ENCODE data around the gene CDON. TPM values are rescaled to one million over a fixed set of nuclear protein-coding genes. Genes with fewer than 3 reads are reported as not detected.
A peak's percentile ranks its signal among the peaks of the same experiment; 100 is the strongest.

The CDON gene
- total and polyA plus RNA-seq, 9 of the 15 experiments (the other 6 are each of a cell fraction or from before 2014, with no cell fraction given) = 0.08 to 0.64 (median 0.40) TPM

DNA sequence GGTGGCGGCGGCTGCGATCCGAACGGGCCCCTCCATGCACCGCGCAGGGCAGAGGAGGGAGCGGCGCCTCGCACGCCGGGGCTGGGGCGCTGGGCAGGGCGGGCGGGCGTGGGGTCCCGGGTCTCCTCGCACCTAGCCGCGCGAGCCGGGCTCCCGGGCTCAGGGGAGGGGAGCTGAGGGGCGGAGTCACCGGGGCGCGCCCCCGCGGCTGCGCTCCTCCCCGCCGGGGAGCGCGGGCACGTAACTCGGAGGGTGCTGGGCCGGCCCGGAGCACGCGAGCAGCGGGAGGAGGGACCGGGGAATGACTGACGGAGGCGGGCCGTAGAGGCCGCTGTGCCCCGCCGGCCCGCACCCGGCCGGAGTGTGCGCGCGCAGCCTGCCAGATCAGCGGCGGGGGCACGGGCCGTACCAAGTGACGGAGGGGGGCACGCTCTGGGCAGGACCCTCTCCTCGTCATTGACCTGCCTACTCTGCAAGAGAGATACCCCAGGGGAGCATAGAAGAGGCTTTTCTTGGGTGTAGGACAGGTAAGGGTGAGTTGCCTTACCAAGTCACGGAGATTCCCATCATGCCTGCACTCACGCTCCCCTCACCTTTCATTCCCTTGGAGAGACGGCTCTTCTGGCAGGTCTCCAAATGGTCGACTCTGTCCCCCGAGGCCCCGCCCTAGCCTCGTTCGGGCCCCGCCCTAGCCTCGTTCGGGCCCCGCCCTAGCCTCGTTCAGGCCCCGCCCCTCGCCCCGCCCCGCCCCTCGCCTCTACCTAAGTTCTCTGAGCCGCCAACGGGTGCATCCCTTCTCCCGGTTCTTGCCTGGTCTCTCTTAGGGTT lies at the start of gene CDON (continued):
- TF ChIP-seq, protein P1, sequence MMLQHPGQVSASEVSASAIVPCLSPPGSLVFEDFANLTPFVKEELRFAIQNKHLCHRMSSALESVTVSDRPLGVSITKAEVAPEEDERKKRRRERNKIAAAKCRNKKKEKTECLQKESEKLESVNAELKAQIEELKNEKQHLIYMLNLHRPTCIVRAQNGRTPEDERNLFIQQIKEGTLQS (IDR thresholded peaks at IDR 0.05) = peak; percentile 48; the same call in 1 of the 2 replicates
- TF ChIP-seq, protein P1 (CRISPR knock-in tag; conservative IDR thresholded peaks at IDR 0.05) = no peak
- no peak for TF ChIP-seq TRIM25 (IDR thresholded peaks at IDR 0.05; ENCODE audit: borderline replicate concordance)
- no peak for TF ChIP-seq CSDE1 (IDR thresholded peaks at IDR 0.05)
- TF ChIP-seq ZFP91 (CRISPR knock-in tag; IDR thresholded peaks at IDR 0.05) = no peak
- no peak for TF ChIP-seq CCAR2 (IDR thresholded peaks at IDR 0.05; ENCODE audit: low read depth, low read length)
- TF ChIP-seq DIDO1 (tag; IDR thresholded peaks at IDR 0.05; ENCODE audit: low read depth) = no peak
- TF ChIP-seq ZNF134 (CRISPR knock-in tag; conservative IDR thresholded peaks at IDR 0.05) = no peak
- no peak for TF ChIP-seq ATF6 (CRISPR knock-in tag; IDR thresholded peaks at IDR 0.05)
- TF ChIP-seq U2AF1 (optimal IDR thresholded peaks at IDR 0.05; ENCODE audit: low read depth, low read length) = no peak
- no peak for TF ChIP-seq EP400 (IDR thresholded peaks at IDR 0.05)
- no peak for TF ChIP-seq RREB1 (CRISPR knock-in tag; IDR thresholded peaks at IDR 0.05)
- TF ChIP-seq ZNF778 (CRISPR knock-in tag; IDR thresholded peaks at IDR 0.05) = no peak
